SU-DHL-6 (cell line): ENCODE results near the gene ATG14.
A peak's percentile ranks its signal among the peaks of the same experiment; 100 is the strongest.

Source experiments
- H2AFZ ChIP-seq: fragments of 200-600 bp; sonication (generic); 2 replicates; pipeline ENCODE4 v1.6.1; 2014; ENCODE audit warnings: low read depth, mild to moderate bottlenecking, moderate library complexity, mixed read lengths, antibody characterized with exemption, low read length; ENCODE audit not compliant: severe bottlenecking
- H3F3A ChIP-seq: fragments of 200-600 bp; shearing (Covaris generic); 2 replicates; pipeline ENCODE4 v1.6.0; 2016; ENCODE audit warnings: antibody characterized with exemption, mild to moderate bottlenecking; ENCODE audit not compliant: insufficient read depth
- H3K27ac ChIP-seq: fragments of 200-600 bp; sonication (generic); 2 replicates; pipeline ENCODE4 v1.5.1; 2016; ENCODE audit warnings: low read depth, mild to moderate bottlenecking, low read length, moderate library complexity, mixed read lengths
- H3K27me3 ChIP-seq: fragments of 200-600 bp; sonication (generic), shearing (Covaris generic); 2 replicates; pipeline ENCODE4 v1.6.0; 2014; ENCODE audit warnings: mild to moderate bottlenecking, low read length
- H3K36me3 ChIP-seq: fragments of 200-600 bp; sonication (generic); 2 replicates; pipeline ENCODE4 v1.6.1; 2014; ENCODE audit warnings: mild to moderate bottlenecking, low read length, mixed read lengths
- H3K4me2 ChIP-seq: fragments of 300-600, 200-600 bp; shearing (Covaris generic), sonication (generic); 2 replicates; pipeline ENCODE4 v1.6.0; 2014; ENCODE audit warnings: low read length, low read depth, mild to moderate bottlenecking; ENCODE audit not compliant: poor library complexity, severe bottlenecking
- H3K4me3 ChIP-seq: fragments of 200-600 bp; sonication (generic); 2 replicates; pipeline ENCODE4 v1.5.1; 2014; ENCODE audit warnings: antibody characterized with exemption, low read length, mild to moderate bottlenecking, mixed read lengths; ENCODE audit not compliant: insufficient read depth, poor library complexity, severe bottlenecking
- H3K79me2 ChIP-seq: fragments of 200-600 bp; sonication (generic); 2 replicates; pipeline ENCODE4 v1.6.1; 2014; ENCODE audit warnings: mild to moderate bottlenecking, low read length, moderate library complexity; ENCODE audit not compliant: insufficient read depth
- H3K9ac ChIP-seq: fragments of 200-600 bp; sonication (generic); 2 replicates; pipeline ENCODE4 v1.7.0; 2014; ENCODE audit warnings: mild to moderate bottlenecking, low read length
- H3K9me2 ChIP-seq: fragments of 200-600 bp; sonication (generic); replicated peaks from 2 replicates; pipeline ENCODE4 v1.6.1; 2014; ENCODE audit warnings: low read length; ENCODE audit not compliant: insufficient read depth
- H3K9me3 ChIP-seq: fragments of 200-600 bp; sonication (generic); 2 replicates; pipeline ENCODE4 v1.6.1; 2014; ENCODE audit warnings: low read length, mixed read lengths; ENCODE audit not compliant: insufficient read depth
- H4K20me1 ChIP-seq: fragments of 200-600 bp; sonication (generic); 2 replicates; pipeline ENCODE4 v1.6.1; 2014; ENCODE audit warnings: low read depth, mild to moderate bottlenecking, antibody characterized with exemption, low read length, moderate library complexity, mixed read lengths
- CTCF ChIP-seq: fragments of 200-600 bp; sonication (generic); IDR thresholded peaks from one replicate; pipeline ENCODE4 v1.5.1; 2017; ENCODE audit warnings: antibody characterized with exemption, mild to moderate bottlenecking, low read length, moderate library complexity; ENCODE audit not compliant: insufficient read depth, poor library complexity, severe bottlenecking
- EZH2phosphoT487 ChIP-seq: fragments of 200-600 bp; sonication (generic), shearing (Covaris generic); conservative IDR thresholded peaks from 2 replicates; pipeline ENCODE4 v1.6.1; 2018; ENCODE audit warnings: mild to moderate bottlenecking, antibody characterized with exemption, low read length, moderate library complexity, mixed read lengths

Gene ATG14

GRCh38 chr14:55416866-55417265 lies 5.2 kb upstream of the ATG14 start:
- H3K9me2 ChIP-seq, result no peaks in the 10 kb centered on the region
- no peaks in the 10 kb centered on the region for H3K36me3 ChIP-seq
- TF ChIP-seq EZH2phosphoT487 (no peak), CTCF (peak; percentile 26)
- no peaks in the 10 kb centered on the region for H4K20me1 ChIP-seq
- H3K27ac ChIP-seq, result no peak overlapping the region
- no peaks in the 10 kb centered on the region for H3K79me2 ChIP-seq
- no peak overlapping the region for H2AFZ ChIP-seq
- no peak overlapping the region for H3K4me2 ChIP-seq
- no peaks in the 10 kb centered on the region for H3K9me3 ChIP-seq
- no peak overlapping the region for H3K4me3 ChIP-seq
- H3K27me3 ChIP-seq, result no peaks in the 10 kb centered on the region
- H3F3A ChIP-seq, result no peaks in the 10 kb centered on the region
- H3K9ac ChIP-seq, result no peak overlapping the region

GRCh38 chr14:55414551-55414950 lies 2.9 kb upstream of the ATG14 start:
- H3F3A ChIP-seq, result no peaks in the 10 kb centered on the region
- no peaks in the 10 kb centered on the region for H3K36me3 ChIP-seq
- no peaks in the 10 kb centered on the region for H3K9me3 ChIP-seq
- no peak overlapping the region for H3K27ac ChIP-seq
- no peak overlapping the region for H3K4me3 ChIP-seq
- TF ChIP-seq CTCF (no peak), EZH2phosphoT487 (no peak)
- no peak overlapping the region for H3K4me2 ChIP-seq
- no peaks in the 10 kb centered on the region for H3K9me2 ChIP-seq
- H3K79me2 ChIP-seq, result no peaks in the 10 kb centered on the region; the same call in 1 of the 2 replicates
- H2AFZ ChIP-seq, result no peak overlapping the region
- H4K20me1 ChIP-seq, result no peaks in the 10 kb centered on the region
- no peaks in the 10 kb centered on the region for H3K27me3 ChIP-seq
- no peak overlapping the region for H3K9ac ChIP-seq

- TF ChIP-seq CTCF, result no peak
- no peak for TF ChIP-seq EZH2phosphoT487
- Histone ChIP-seq H3F3A (no peaks in the 10 kb centered on the region), H3K27ac (no peak overlapping the region), H3K9ac (no peak overlapping the region), H4K20me1 (no peaks in the 10 kb centered on the region), H2AFZ (peak overlapping the region; percentile 99), H3K27me3 (no peaks in the 10 kb centered on the region), H3K4me3 (no peak overlapping the region), H3K9me2 (no peaks in the 10 kb centered on the region), H3K36me3 (no peaks in the 10 kb centered on the region), H3K4me2 (no peak overlapping the region), H3K9me3 (no peaks in the 10 kb centered on the region), H3K79me2 (no peaks in the 10 kb centered on the region; the same call in 1 of the 2 replicates)
Observed at GRCh38 chr14:55412676-55413075, 1.0 kb upstream of the ATG14 start.
